HepG2 (cell line): ENCODE results near the gene UBE2E1. TPM values are rescaled to one million over a fixed set of nuclear protein-coding genes. Genes with fewer than 3 reads are reported as not detected.

Experiments
- CBX2 ChIP-seq, 2 experiments: fragments of 200-600 bp in 1 of 2; sonication (generic); formaldehyde crosslinking in 1 of 2; IDR thresholded peaks; 2 replicates each; pipeline versions ENCODE4 v1.7.0 to v1.8.1; 2018 to 2022; ENCODE audit warnings: low read depth in 2 of 2, low read length in 1 of 2, mild to moderate bottlenecking in 1 of 2, missing genetic modification reagents in 1 of 2
- GATAD2A ChIP-seq: IDR thresholded peaks from 2 replicates; pipeline ENCODE4 v1.6.1; 2016
- IRF9 ChIP-seq: sonication (generic); formaldehyde crosslinking; IDR thresholded peaks from 2 replicates; pipeline ENCODE4 v1.8.0; 2022; ENCODE audit warnings: missing genetic modification reagents, mild to moderate bottlenecking, borderline replicate concordance
- MAFK ChIP-seq, 2 experiments: IDR thresholded peaks in 1 of 2; conservative IDR thresholded peaks in 1 of 2; 2 replicates each; pipeline ENCODE4 v1.6.1; 2011; ENCODE audit warnings: improper control_type of control experiment in 2 of 2, low read length in 2 of 2
- MTF1 ChIP-seq: sonication (generic); formaldehyde crosslinking; IDR thresholded peaks from 2 replicates; pipeline ENCODE4 v1.5.0; 2020; ENCODE audit warnings: missing genetic modification reagents
- REXO4 ChIP-seq: sonication (generic); formaldehyde crosslinking; IDR thresholded peaks from 2 replicates; pipeline ENCODE4 v1.8.0; 2022; ENCODE audit warnings: missing genetic modification reagents, mild to moderate bottlenecking, borderline replicate concordance
- TBX2 ChIP-seq: sonication (generic); formaldehyde crosslinking; IDR thresholded peaks from 2 replicates; pipeline ENCODE4 v1.5.0; 2020; ENCODE audit warnings: missing genetic modification reagents, mild to moderate bottlenecking, borderline replicate concordance
- THAP7 ChIP-seq: sonication (generic); formaldehyde crosslinking; IDR thresholded peaks from 2 replicates; pipeline ENCODE4 v1.8.1; 2023; ENCODE audit warnings: mild to moderate bottlenecking, missing genetic modification reagents
- TRAFD1 ChIP-seq: sonication (generic); formaldehyde crosslinking; IDR thresholded peaks from 2 replicates; pipeline ENCODE4 v1.5.1; 2020; ENCODE audit warnings: missing genetic modification reagents, mild to moderate bottlenecking, borderline replicate concordance
- ZNF317 ChIP-seq: sonication (generic); formaldehyde crosslinking; IDR thresholded peaks from 2 replicates; pipeline ENCODE4 v1.5.0; 2020; ENCODE audit warnings: mild to moderate bottlenecking, missing genetic modification reagents
- ZSCAN20 ChIP-seq: sonication (generic); formaldehyde crosslinking; IDR thresholded peaks from 2 replicates; pipeline ENCODE4 v1.4.0; 2020; ENCODE audit warnings: missing genetic modification reagents, mild to moderate bottlenecking, borderline replicate concordance
- polyA plus RNA-seq, 8 experiments: library from polyadenylated mRNA; depleted of rRNA in 3 of 8; stranded (reverse) in 7 of 8; unstranded in 1 of 8; fragments of >200 nt; fragmentation: Illumina TruSeq in 4 of 8; extraction: Trizol in 4 of 8; gene quantifications; 2 replicates each; pipeline versions ENCODE4 v1.2.1 to v1.2.3, GENCODE V29; 2011 to 2016; ENCODE audit warnings: low read depth in 4 of 8, missing spikeins in 1 of 8, mixed read lengths in 1 of 8; ENCODE audit not compliant: insufficient read depth in 1 of 8
- total RNA-seq, 5 experiments: library from RNA; depleted of rRNA; stranded (reverse); fragments of >200 nt; fragmentation: Illumina TruSeq; extraction: Trizol; gene quantifications; 2 replicates each; pipeline ENCODE4 v1.2.3, GENCODE V29; 2016; ENCODE audit warnings: low read depth in 1 of 5

UBE2E1 gene
- total and polyA plus RNA-seq, 2 of the 13 experiments (the other 11 are each of a cell fraction or from before 2014, with no cell fraction given), result 55.4 to 61.8 TPM

- no peak for TF ChIP-seq MTF1 (CRISPR knock-in tag)
- TF ChIP-seq REXO4, result no peak
- no peak for TF ChIP-seq MAFK (conservative IDR thresholded peaks at IDR 0.05 in 1 of 2, IDR thresholded peaks at IDR 0.05 in 1 of 2; ENCODE audit: low read length in 2 of 2)
- TF ChIP-seq GATAD2A (CRISPR knock-in tag), result no peak
- no peak for TF ChIP-seq CBX2 (IDR thresholded peaks at IDR 0.05; ENCODE audit: low read depth, low read length)
- TF ChIP-seq CBX2 (CRISPR knock-in tag; IDR thresholded peaks at IDR 0.05; ENCODE audit: low read depth), result no peak
- TF ChIP-seq IRF9, result 0 out of 2 replicates have a peak, but pooled peaks have one; percentile 14
- TF ChIP-seq TRAFD1 (CRISPR knock-in tag), result no peak
- no peak for TF ChIP-seq THAP7 (CRISPR knock-in tag)
- no peak for TF ChIP-seq ZNF317
- TF ChIP-seq ZSCAN20, result no peak
- no peak for TF ChIP-seq TBX2 (CRISPR knock-in tag)
Observed at GRCh38 chr3:23916152-23916885, 110.6 kb downstream of the UBE2E1 start (continued).
